MM.1S (cell line): ENCODE data around the gene NEBL.

Experiments
- CTCF ChIP-seq: fragments of 300-600 bp; sonication (generic); IDR thresholded peaks from 2 replicates; pipeline ENCODE4 v1.5.1; 2016; ENCODE audit warnings: antibody characterized with exemption, low read length, mixed read lengths
- EZH2 ChIP-seq: fragments of 300-600 bp; sonication (generic); optimal IDR thresholded peaks from 2 replicates; pipeline ENCODE3; 2017; ENCODE audit warnings: low read depth, mild to moderate bottlenecking, antibody characterized with exemption, low read length, mixed read lengths

- TF ChIP-seq EZH2, result no peak
- no peak for TF ChIP-seq CTCF
Observed at GRCh38 chr10:20778008-20778757, 118.9 kb downstream of the NEBL start.
